Epithelial cell of esophagus (primary cell): ENCODE measurements around the gene KRTAP5-10.

Source experiments
- DNase-seq: peaks from one replicate; pipeline ENCODE4 v3.0.0; 2010; ENCODE audit warnings: low read depth
- H3K4me3 ChIP-seq: 2 replicates; pipeline ENCODE4 v1.5.1; 2011; ENCODE audit warnings: mild to moderate bottlenecking, low read length, control low read depth
- TF ChIP-seq, protein P1 (sequence below): IDR thresholded peaks from 2 replicates; pipeline ENCODE4 v1.5.1; 2011; ENCODE audit warnings: low read depth, mild to moderate bottlenecking, low read length, control low read depth, inconsistent platforms; ENCODE audit not compliant: insufficient read depth; ENCODE audit errors: missing control alignments

KRTAP5-10 gene

GRCh38 chr11:71555508-71555907, 9.9 kb upstream of the KRTAP5-10 start:
- TF ChIP-seq, protein P1, sequence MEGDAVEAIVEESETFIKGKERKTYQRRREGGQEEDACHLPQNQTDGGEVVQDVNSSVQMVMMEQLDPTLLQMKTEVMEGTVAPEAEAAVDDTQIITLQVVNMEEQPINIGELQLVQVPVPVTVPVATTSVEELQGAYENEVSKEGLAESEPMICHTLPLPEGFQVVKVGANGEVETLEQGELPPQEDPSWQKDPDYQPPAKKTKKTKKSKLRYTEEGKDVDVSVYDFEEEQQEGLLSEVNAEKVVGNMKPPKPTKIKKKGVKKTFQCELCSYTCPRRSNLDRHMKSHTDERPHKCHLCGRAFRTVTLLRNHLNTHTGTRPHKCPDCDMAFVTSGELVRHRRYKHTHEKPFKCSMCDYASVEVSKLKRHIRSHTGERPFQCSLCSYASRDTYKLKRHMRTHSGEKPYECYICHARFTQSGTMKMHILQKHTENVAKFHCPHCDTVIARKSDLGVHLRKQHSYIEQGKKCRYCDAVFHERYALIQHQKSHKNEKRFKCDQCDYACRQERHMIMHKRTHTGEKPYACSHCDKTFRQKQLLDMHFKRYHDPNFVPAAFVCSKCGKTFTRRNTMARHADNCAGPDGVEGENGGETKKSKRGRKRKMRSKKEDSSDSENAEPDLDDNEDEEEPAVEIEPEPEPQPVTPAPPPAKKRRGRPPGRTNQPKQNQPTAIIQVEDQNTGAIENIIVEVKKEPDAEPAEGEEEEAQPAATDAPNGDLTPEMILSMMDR: no peak
- no peak overlapping the region for H3K4me3 ChIP-seq
- no peak for DNase-seq

DNA sequence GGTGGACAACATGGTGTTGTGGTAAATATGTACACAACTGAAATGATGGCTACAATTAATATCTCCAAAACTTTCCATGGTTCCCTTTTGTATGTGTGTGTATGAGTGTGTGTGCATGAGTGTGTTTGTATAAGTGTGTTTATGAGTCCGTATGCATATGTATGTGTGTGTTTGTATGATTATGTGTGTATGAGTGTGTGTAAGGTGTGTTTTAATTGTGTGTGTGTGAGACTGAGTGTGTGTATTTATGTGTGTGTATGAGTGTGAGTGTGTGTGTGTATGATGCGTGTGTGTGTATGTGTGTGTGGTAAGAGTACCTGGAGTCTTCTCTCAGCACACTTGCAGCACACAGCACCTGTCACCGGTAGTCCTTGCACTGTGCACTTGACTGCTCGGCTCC, 9.3 kb upstream of the KRTAP5-10 start:
- H3K4me3 ChIP-seq: no peak overlapping the region
- DNase-seq: no peak
- TF ChIP-seq, protein P1: no peak

DNA sequence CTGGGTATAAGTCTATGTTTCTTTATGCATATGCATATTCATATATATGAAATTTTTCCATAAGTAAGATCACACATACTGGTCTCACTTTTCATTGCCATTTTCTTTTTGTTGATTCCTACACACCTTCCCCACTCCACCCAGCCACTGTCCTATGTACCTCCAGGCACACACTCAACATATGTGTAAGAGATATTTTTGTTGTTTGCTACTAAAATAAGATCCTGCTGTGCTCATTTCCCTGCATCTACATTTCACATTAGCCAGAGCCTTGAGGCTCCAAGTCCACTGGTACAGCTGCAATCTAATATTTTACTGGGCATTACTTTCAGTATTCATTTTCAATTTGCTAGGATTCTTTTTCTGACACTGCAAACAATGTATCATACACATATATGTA, 8.1 kb upstream of the KRTAP5-10 start:
- DNase-seq: no peak
- no peak overlapping the region for H3K4me3 ChIP-seq
- TF ChIP-seq, protein P1: no peak

DNA sequence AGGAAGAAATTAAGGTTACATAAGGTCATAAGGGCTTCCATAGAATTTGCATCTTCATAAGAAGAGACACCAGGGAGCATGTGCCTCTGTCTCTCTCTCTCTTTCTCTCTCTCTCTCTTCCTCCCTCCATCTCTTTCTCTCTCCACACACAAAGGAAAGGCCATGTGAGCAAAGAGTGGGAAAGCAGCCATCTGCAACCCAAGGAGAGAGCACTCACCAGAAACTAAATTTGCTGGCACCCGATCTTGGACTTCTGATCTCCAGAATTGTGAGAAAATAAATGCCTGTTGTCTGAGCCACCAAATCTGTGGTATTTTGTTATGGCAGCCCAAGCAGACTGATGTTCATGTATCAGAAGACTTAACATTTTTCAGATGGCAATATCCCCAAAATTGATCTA, 6.4 kb upstream of the KRTAP5-10 start:
- TF ChIP-seq, protein P1: no peak
- no peak overlapping the region for H3K4me3 ChIP-seq
- no peak for DNase-seq

GRCh38 chr11:71562120-71562519, 3.2 kb upstream of the KRTAP5-10 start:
- TF ChIP-seq, protein P1: no peak

DNA sequence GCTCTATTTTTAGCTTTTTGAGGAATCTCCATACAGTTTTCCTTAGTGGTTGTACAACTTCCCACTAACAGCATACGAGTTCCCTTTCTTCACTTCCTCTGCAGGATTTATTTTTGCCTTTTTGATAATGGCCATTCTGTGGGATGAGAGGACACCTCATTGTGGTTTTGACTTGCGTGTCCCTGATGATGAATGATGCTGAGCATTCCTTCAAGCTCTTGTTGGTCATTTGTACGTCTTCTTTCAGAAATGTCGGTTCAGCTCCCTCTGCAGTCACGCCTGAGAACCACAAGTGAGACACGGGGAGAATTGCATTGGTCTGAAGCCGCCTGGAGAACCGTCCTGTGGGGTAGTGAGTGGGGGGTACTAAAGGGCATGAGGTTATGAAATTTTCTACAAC, 2.0 kb upstream of the KRTAP5-10 start:
- TF ChIP-seq, protein P1: peak; percentile 46
- DNase-seq: peak; percentile 52

More at GRCh38 chr11:71562120-71562519, 3.2 kb upstream of the KRTAP5-10 start:
- DNase-seq: peak; percentile 20
- H3K4me3 ChIP-seq: no peak overlapping the region

GRCh38 chr11:71564430-71564829, 933 bp upstream of the KRTAP5-10 start:
- DNase-seq: no peak
- H3K4me3 ChIP-seq: no peak overlapping the region
- TF ChIP-seq, protein P1: no peak

More for the DNA sequence above, 2.0 kb upstream of the KRTAP5-10 start:
- no peak overlapping the region for H3K4me3 ChIP-seq
